Measurements from ENCODE around the gene TUBA3E. TPM values are rescaled to one million over a fixed set of nuclear protein-coding genes. Genes with fewer than 3 reads are reported as not detected.
"Not testable (repeated sequence)": the region's sequence is repeated elsewhere in the genome, so short reads cannot be mapped to it uniquely, and the experiment has no call there.

Gene TUBA3E
- total RNA-seq, 2 experiments from 2014 or later: not detected

DNA sequence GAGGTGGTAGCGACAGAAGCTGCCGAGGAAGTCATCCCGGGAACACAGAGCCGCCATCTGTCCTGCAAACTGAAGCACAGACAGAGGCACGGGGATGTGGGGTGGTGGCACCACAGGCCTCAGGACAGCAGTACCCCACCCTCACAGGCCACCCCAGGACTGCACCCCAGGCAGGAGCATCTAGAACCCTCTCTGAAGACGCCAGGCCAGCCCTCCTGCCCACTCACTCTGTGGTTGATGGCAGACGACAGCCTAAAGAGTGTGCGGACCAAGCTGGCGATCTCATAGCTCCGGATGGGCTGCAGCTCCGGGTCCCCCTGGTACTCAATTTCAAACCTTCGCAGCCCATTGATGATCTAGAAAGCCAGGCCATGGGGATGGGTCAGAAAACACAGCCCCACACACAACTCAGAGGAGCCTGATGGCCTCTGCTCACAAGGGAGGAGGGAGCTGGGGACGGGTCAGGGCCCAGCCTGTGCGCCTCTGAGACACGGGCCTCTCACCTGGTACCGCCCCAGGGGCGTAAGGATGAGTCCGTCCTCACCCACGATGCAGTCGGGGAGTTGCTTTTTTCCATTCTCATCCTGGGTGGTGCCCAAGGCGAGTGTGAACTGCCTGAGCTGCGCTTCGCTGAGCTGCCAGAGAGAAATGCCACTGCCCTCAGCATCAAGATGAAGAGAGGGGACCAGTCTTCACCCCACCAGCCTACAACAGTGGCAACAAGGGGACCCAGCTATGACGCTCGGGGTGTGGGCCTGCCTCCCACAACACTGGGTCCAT lies 45.2 kb downstream of the TUBA3E start:
- Mint-ChIP-seq H3K4me1 (ENCODE audit: low read depth) (peaks cover 7% of the 10 kb centered on the region), H3K36me3 (ENCODE audit: low read depth) (peaks cover 17% of the 10 kb centered on the region), H3K4me3 (no peak overlapping the region), H3K27me3 (no peaks in the 10 kb centered on the region), H3K9me3 (no peaks in the 10 kb centered on the region), H3K27ac (no peak overlapping the region)
- CTCF ChIA-PET: no interaction called here
- DNase-seq: no peak
- ATAC-seq: no peak
- intact Hi-C loops (cut with micrococcal nuclease): no loop called here
- POLR2A ChIA-PET: no interaction called here
- TF ChIP-seq, protein P1, sequence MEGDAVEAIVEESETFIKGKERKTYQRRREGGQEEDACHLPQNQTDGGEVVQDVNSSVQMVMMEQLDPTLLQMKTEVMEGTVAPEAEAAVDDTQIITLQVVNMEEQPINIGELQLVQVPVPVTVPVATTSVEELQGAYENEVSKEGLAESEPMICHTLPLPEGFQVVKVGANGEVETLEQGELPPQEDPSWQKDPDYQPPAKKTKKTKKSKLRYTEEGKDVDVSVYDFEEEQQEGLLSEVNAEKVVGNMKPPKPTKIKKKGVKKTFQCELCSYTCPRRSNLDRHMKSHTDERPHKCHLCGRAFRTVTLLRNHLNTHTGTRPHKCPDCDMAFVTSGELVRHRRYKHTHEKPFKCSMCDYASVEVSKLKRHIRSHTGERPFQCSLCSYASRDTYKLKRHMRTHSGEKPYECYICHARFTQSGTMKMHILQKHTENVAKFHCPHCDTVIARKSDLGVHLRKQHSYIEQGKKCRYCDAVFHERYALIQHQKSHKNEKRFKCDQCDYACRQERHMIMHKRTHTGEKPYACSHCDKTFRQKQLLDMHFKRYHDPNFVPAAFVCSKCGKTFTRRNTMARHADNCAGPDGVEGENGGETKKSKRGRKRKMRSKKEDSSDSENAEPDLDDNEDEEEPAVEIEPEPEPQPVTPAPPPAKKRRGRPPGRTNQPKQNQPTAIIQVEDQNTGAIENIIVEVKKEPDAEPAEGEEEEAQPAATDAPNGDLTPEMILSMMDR (IDR thresholded peaks at IDR 0.05): no peak

DNA sequence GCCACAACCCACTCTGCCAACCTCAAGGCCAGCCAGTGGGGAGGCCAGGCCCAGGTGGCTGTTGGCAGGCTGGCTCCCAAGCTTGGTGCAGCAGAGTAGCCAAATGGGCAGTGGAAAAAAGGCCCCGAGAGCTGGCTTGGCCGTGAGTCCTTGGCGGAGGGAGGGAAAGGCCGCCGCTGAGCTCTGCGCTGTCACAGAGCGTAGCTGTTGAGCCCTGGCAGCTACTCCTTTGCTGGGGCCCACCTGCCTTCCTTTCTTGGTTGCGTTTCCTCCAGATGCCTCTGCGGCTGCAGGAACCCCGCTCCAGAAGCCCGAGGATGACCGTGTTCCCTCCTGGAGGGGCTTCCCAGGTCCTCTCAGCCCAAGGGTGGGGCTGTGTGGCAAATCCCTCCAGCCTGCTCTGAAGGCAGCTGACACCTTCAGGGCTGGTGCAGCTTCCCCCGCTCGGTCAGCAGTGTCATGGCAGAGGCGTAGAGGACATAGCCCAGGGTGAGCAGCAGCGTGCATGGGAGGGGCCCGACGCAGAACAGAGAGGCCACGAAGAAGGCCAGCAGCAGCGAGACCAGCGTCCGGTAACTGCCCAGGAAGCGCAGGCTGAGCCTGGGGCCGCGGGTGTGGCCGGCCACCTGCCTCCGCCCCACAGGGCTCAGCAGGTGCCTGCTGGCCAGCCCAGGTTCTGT lies 46.0 kb downstream of the TUBA3E start:
- CTCF ChIA-PET; DNase-seq; H3K9me3 Mint-ChIP-seq; ATAC-seq; H3K27ac Mint-ChIP-seq; H3K4me1 Mint-ChIP-seq (ENCODE audit: low read depth); H3K27me3 Mint-ChIP-seq; H3K4me3 Mint-ChIP-seq; intact Hi-C loops (cut with micrococcal nuclease); POLR2A ChIA-PET: not testable (repeated sequence)
- peaks cover 17% of the 10 kb centered on the region for H3K36me3 Mint-ChIP-seq (ENCODE audit: low read depth)

DNA sequence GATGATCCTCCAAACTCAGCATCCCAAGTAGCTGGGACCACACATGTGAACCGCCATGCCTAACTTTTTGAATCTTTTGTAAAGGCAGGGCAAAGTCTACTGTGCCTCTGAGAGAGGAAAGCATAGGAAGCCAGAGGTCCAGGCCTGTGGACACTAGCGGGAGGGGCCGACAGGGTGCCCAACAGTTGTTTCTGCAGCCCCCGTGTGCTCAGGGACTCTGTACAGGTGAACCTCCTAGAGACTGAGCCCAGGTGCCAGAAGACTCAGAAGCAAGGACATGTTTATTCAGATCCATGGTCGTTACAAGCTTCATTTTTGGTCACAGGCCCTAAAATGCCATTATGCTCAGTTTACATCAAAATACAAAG lies 47.1 kb downstream of the TUBA3E start:
- POLR2A ChIA-PET: not testable (repeated sequence)

DNA sequence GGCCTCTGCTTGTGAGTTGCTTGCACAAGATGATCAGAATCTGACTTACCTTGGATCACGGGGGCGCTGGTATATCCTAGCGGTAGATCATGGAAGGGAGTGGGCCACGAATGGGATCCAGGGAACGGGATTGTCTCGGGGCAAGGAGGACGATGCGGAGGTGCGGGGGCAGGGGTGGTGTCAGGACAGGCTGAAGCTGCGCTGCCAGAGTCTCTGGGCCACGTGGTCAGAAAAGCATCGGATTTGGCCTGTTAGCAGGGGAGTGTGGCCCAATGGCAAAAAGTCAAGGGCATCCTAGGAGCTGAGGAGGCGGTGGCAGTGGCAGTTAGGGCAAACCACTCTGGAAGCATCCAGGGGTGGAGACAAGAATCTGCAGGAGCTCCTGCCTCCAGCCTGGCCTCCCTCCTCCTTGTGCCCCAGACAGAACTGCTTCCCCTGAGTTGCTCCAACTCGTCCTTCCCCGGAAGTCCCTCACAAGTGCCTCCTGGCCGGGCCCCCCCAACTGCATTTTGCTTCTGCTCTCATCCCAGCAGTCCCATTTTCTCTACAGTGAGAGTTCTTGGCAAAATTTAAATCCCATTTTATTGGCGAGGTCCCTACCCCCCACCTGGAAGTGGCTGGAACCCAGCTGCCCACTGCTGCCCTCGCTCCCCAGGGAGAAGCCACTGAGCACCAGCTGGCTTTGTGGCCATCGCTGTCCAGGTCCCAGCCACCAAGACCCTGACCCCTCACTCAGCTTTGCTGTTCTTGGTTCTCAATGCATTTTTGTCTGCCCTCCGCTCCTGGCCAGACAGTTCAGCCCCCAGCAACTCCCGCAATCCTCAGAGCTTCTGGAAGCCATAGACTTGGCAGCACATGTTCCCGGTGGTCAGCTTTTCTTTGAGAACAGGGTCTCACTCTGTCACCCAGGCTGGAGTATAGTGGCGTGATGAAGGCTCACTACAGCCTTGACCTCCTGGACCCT lies 47.8 kb downstream of the TUBA3E start:
- Mint-ChIP-seq H3K9me3 (no peaks in the 10 kb centered on the region), H3K36me3 (ENCODE audit: low read depth) (peaks cover 9% of the 10 kb centered on the region), H3K27me3 (no peaks in the 10 kb centered on the region), H3K4me3 (no peak overlapping the region), H3K4me1 (ENCODE audit: low read depth) (no peaks in the 10 kb centered on the region), H3K27ac (no peak overlapping the region)
- POLR2A ChIA-PET: no interaction called here
- CTCF ChIA-PET: no interaction called here
- intact Hi-C loops (cut with micrococcal nuclease): no loop called here
- ATAC-seq: no peak
- no peak for DNase-seq
- TF ChIP-seq, protein P1 (IDR thresholded peaks at IDR 0.05): no peak

More for the DNA sequence above, 47.1 kb downstream of the TUBA3E start:
- H3K36me3 Mint-ChIP-seq (ENCODE audit: low read depth): peaks cover 12% of the 10 kb centered on the region
- ATAC-seq; H3K9me3 Mint-ChIP-seq; H3K4me1 Mint-ChIP-seq (ENCODE audit: low read depth); H3K27me3 Mint-ChIP-seq; CTCF ChIA-PET; H3K4me3 Mint-ChIP-seq; H3K27ac Mint-ChIP-seq; DNase-seq; intact Hi-C loops (cut with micrococcal nuclease): not testable (repeated sequence)

DNA sequence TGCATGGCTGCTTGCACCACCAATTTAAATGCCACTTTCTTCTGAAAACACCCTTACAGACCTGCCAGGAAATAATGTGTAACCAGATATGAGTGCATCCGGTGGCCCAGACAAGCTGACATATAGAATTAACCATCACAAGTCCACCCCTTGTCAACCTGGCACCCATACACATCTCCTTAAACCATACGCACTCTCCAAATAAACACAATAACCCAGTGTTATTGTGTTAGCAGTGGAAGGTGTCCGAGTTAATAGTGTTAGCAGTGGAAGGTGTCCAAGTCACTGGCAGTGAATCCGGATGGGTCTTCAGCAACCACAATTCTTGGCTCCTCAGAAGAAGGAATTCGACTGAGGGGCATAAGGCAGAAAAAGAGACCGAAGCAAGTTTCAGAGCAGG lies 49.7 kb downstream of the TUBA3E start:
- H3K27me3 Mint-ChIP-seq; H3K4me1 Mint-ChIP-seq (ENCODE audit: low read depth); H3K27ac Mint-ChIP-seq; POLR2A ChIA-PET; ATAC-seq; DNase-seq; CTCF ChIA-PET; H3K9me3 Mint-ChIP-seq; H3K4me3 Mint-ChIP-seq; intact Hi-C loops (cut with micrococcal nuclease); H3K36me3 Mint-ChIP-seq (ENCODE audit: low read depth): not testable (repeated sequence)

DNA sequence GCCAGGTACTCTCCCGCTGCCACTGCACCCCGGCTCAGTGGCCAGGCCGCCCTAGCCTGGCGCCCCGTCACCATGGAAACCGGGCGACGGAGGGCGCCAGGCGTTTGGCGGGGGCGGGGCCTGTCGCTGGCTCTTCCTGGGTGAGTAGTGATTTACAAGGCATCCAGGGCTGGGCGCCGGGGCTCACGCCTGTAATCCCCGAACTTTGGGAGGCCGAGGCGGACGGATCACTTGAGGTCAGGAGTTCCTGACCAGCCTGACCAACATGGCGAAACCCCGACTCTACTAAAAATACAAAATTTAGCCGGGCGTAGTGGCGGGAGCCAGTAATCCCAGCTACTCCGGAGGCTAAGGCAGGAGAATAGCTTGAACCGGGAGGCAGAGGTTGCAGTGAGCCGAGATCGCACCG lies 53.2 kb downstream of the TUBA3E start, which contains the start of gene CCDC74B:
TSS of gene CCDC74B (minus strand) at position 107 of the 409 bp plus-strand sequence. CDS start 116 bp downstream, outside the sequence.
- intact Hi-C loops (cut with micrococcal nuclease): not testable (repeated sequence)

DNA sequence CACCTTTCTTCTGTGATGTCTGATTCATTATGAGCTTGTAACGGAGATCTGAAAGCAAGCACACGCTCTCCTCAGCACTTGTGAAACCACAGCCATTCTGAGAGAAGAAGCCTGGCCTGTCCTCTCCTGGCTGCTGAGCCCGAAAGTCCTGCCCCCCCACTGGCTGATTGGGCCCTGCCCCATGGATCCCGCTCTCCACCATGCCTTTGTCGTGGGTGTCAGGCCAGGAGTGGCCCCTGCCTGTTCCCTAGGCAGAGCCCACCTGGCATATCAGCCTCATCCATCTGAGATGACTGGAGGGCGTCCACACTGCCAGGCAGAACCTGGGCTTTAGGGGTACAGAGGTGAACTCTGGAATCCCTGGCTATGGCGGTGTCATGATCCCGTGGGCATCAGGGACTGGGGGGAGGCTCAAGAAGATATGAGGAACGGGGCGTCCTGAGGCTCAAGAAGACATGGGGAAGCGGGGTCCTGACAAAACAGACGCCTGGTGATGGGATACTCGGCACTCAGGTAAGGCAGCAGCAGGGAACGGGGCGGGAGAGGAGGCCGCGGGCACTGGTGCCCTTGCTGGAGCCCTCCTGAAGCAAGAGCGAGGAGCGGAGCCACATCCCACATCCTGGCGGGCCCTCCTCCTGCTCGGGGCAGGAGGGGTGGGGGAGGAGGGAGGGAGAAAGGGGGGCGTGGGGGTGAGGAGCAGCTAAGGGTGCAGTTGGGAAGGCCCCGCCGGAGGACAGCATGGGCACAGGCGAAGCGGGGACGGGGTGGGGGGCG lies 54.8 kb downstream of the TUBA3E start:
- H3K4me1 Mint-ChIP-seq (ENCODE audit: low read depth); POLR2A ChIA-PET; CTCF ChIA-PET; H3K27me3 Mint-ChIP-seq; intact Hi-C loops (cut with micrococcal nuclease); H3K27ac Mint-ChIP-seq; DNase-seq; H3K36me3 Mint-ChIP-seq (ENCODE audit: low read depth); H3K9me3 Mint-ChIP-seq: not testable (repeated sequence)
- H3K4me3 Mint-ChIP-seq: peak overlapping the region; percentile 72
- peak; percentile 23 for ATAC-seq

More for the DNA sequence above, 53.2 kb downstream of the TUBA3E start, which contains the start of gene CCDC74B:
- H3K4me3 Mint-ChIP-seq: peak within 1 kb of the TSS; percentile 72
- CTCF ChIA-PET; H3K36me3 Mint-ChIP-seq (ENCODE audit: low read depth); H3K27ac Mint-ChIP-seq; POLR2A ChIA-PET; H3K9me3 Mint-ChIP-seq; H3K4me1 Mint-ChIP-seq (ENCODE audit: low read depth); H3K27me3 Mint-ChIP-seq: not testable (repeated sequence)
- peak; percentile 76 for DNase-seq
- peak; percentile 92 for ATAC-seq

DNA sequence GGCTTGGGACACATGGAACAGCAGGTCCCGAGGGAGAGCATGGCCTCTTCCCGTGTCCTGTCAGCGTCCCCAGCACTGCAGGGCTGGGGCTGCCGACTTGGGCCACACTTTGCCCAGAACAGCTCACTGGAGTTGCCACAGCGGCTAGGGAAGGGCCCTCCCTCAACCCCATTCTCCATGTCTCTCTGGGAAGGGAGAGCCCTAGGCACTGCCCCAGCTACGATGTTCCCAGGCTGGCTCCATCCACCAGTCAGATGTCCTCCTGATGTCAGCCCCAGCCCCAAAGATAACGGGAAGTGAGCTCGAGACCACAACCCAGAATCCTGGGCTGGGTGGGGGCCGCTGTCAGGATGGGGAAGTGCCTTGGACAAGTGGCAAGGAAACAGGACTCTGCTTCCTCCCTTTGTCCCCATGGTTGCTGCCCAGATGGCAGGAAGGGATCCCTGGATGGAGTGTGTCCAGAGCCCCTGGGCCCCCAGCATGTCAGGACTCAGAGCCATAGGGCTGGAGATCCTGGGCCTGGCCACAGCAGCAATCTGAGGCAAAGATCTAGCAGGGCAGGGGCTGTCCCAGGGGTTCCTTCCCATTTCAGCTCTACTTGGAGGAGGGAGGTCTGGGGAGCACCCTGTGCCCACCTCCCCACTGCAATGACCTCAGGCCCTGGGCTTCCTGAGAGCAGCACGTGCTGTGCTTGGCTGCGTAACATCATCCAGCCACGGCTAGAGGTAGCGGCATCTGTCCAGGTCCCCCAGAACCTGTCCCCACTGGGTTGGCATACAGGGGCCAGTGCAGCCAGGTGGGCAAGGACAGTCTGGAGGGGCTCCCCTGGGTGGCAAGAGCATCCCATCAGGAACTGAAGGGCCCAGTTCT lies 55.6 kb downstream of the TUBA3E start:
- H3K4me3 Mint-ChIP-seq; intact Hi-C loops (cut with micrococcal nuclease); CTCF ChIA-PET; POLR2A ChIA-PET; ATAC-seq; H3K27ac Mint-ChIP-seq; H3K9me3 Mint-ChIP-seq; H3K4me1 Mint-ChIP-seq (ENCODE audit: low read depth); H3K27me3 Mint-ChIP-seq; DNase-seq; H3K36me3 Mint-ChIP-seq (ENCODE audit: low read depth): not testable (repeated sequence)
